K562 (cell line): ENCODE data around the gene ATP5PD. TPM values are rescaled to one million over a fixed set of nuclear protein-coding genes. Genes with fewer than 3 reads are reported as not detected.

Source experiments
- ATF2 ChIP-seq: sonication (generic); formaldehyde crosslinking; IDR thresholded peaks from 2 replicates; pipeline ENCODE4 v1.8.1; 2022; ENCODE audit warnings: missing genetic modification reagents
- BACH1 ChIP-seq: fragments of 200-800 bp; sonication (Bioruptor generic); IDR thresholded peaks from 2 replicates; pipeline ENCODE4 v1.6.1; 2016; ENCODE audit warnings: missing genetic modification characterization, missing compliant biosample characterization
- CBFB ChIP-seq: sonication (generic); formaldehyde crosslinking; IDR thresholded peaks from 2 replicates; pipeline ENCODE4 v1.4.0; 2020; ENCODE audit warnings: mild to moderate bottlenecking, missing genetic modification reagents
- EGR1 ChIP-seq: fragments of 450-650 bp; conservative IDR thresholded peaks from 2 replicates; pipeline ENCODE4 v1.6.1; 2017; ENCODE audit warnings: mild to moderate bottlenecking
- HCFC1 ChIP-seq: IDR thresholded peaks from 2 replicates; pipeline ENCODE4 v1.6.1; 2012; ENCODE audit warnings: low read depth, low read length, improper control_type of control experiment
- MAFG ChIP-seq: fragments of 450-650 bp; conservative IDR thresholded peaks from 2 replicates; pipeline ENCODE4 v1.6.1; 2016; ENCODE audit warnings: missing genetic modification characterization, missing compliant biosample characterization
- MAZ ChIP-seq, 2 experiments: fragments of 450-650 bp in 1 of 2; sonication (generic) in 1 of 2; formaldehyde crosslinking; IDR thresholded peaks in 1 of 2; conservative IDR thresholded peaks in 1 of 2; 2 replicates each; pipeline versions ENCODE4 v1.4.0 to v1.5.0; 2020; ENCODE audit warnings: mild to moderate bottlenecking in 1 of 2, missing genetic modification reagents in 1 of 2
- MITF ChIP-seq: IDR thresholded peaks from 2 replicates; pipeline ENCODE4 v1.6.1; 2014; ENCODE audit warnings: antibody characterized with exemption
- MTA3 ChIP-seq: fragments of 450-650 bp; formaldehyde crosslinking; IDR thresholded peaks from 2 replicates; pipeline ENCODE4 v1.6.1; 2017; ENCODE audit warnings: mild to moderate bottlenecking, borderline replicate concordance
- NCOA1 ChIP-seq: fragments of 450-650 bp; IDR thresholded peaks from 2 replicates; pipeline ENCODE4 v1.6.1; 2016; ENCODE audit warnings: low read depth
- NCOA2 ChIP-seq, 2 experiments: fragments of 450-650 bp; IDR thresholded peaks; 2 replicates each; pipeline ENCODE4 v1.6.1; 2018; ENCODE audit warnings: mild to moderate bottlenecking in 2 of 2, moderate library complexity in 1 of 2; ENCODE audit not compliant: partially characterized antibody in 2 of 2
- NR2C2 ChIP-seq, 2 experiments: fragments of 200-800 bp in 1 of 2; sonication (Bioruptor generic) in 1 of 2; sonication (generic) in 1 of 2; formaldehyde crosslinking in 1 of 2; IDR thresholded peaks; 2 replicates each; pipeline versions ENCODE4 v1.6.1 to v1.8.0; 2016 to 2022; ENCODE audit warnings: mild to moderate bottlenecking in 1 of 2, missing compliant biosample characterization in 1 of 2, missing genetic modification characterization in 1 of 2, missing genetic modification reagents in 1 of 2
- PCBP1 ChIP-seq: fragments of 200-400 bp; formaldehyde crosslinking; IDR thresholded peaks from 2 replicates; pipeline ENCODE4 v1.6.1; 2018; ENCODE audit warnings: mild to moderate bottlenecking, low read depth, low read length; ENCODE audit not compliant: poor library complexity, severe bottlenecking
- POLR2AphosphoS2 ChIP-seq: IDR thresholded peaks from 2 replicates; pipeline ENCODE4 v1.6.1; 2012; ENCODE audit warnings: low read length, improper control_type of control experiment
- RNF2 ChIP-seq: sonication (generic); IDR thresholded peaks from 2 replicates; pipeline ENCODE4 v1.6.1; 2016
- STAT5B ChIP-seq: fragments of 250-450 bp; sonication (Bioruptor Pico); IDR thresholded peaks from 2 replicates; pipeline ENCODE4 v1.8.0; 2021; ENCODE audit warnings: mild to moderate bottlenecking, inconsistent platforms
- TAL1 ChIP-seq: fragments of 450-650 bp; IDR thresholded peaks from 2 replicates; pipeline ENCODE4 v1.6.1; 2016; ENCODE audit warnings: mild to moderate bottlenecking
- ZBTB43 ChIP-seq: sonication (generic); formaldehyde crosslinking; IDR thresholded peaks from 2 replicates; pipeline ENCODE4 v1.8.0; 2023; ENCODE audit warnings: mild to moderate bottlenecking, missing genetic modification reagents
- ZNF436 ChIP-seq: fragments of 250-450, 450-650 bp; sonication (Bioruptor Pico); formaldehyde crosslinking; IDR thresholded peaks from 2 replicates; pipeline ENCODE4 v1.7.0; 2020; ENCODE audit warnings: mild to moderate bottlenecking
- ZNF518B ChIP-seq: fragments of 250-450 bp; sonication (Bioruptor Pico); IDR thresholded peaks from 2 replicates; pipeline ENCODE4 v1.5.0; 2021; ENCODE audit warnings: mild to moderate bottlenecking, moderate library complexity
- ZNF76 ChIP-seq: fragments of 250-450 bp; sonication (Bioruptor Pico); IDR thresholded peaks from 2 replicates; pipeline ENCODE4 v1.4.0; 2020; ENCODE audit warnings: mild to moderate bottlenecking, moderate library complexity, borderline replicate concordance
- polyA plus RNA-seq, 8 experiments: library from polyadenylated mRNA; depleted of rRNA in 4 of 8; stranded (reverse) in 5 of 8; unstranded in 3 of 8; fragments of >200 nt; fragmentation: Nextera tagmentation in 2 of 8; fragmentation: Illumina TruSeq in 1 of 8; extraction: Ambion mirVana in 2 of 8; extraction: Trizol in 1 of 8; gene quantifications; 2 replicates each; pipeline versions ENCODE4 v1.2.1 to v1.2.3, GENCODE V29; 2011 to 2014; ENCODE audit warnings: inconsistent platforms in 1 of 8, missing spikeins in 1 of 8
- total RNA-seq, 7 experiments: library from RNA; depleted of rRNA in 6 of 7; stranded (reverse); fragments of >200 nt in 6 of 7; fragmentation: Illumina TruSeq in 2 of 7; extraction: Trizol in 2 of 7; gene quantifications; 2 replicates each; pipeline versions ENCODE4 v1.2.1 to v1.2.3, GENCODE V29; 2011 to 2021; ENCODE audit warnings: low replicate concordance in 1 of 7

Gene ATP5PD
- total and polyA plus RNA-seq, 9 of the 15 experiments (the other 6 are each of a cell fraction or from before 2014, with no cell fraction given) = 271 to 828 (median 432) TPM

- TF ChIP-seq ATF2 (no peak), TAL1 (no peak), ZBTB43 (CRISPR knock-in tag) (no peak), POLR2AphosphoS2 (no peak), MTA3 (peak; percentile 86), MAFG (peak; percentile 90), RNF2 (peak; percentile 97), HCFC1 (peak; percentile 23; the same call in 1 of the 2 replicates), EGR1 (peak; percentile 70), PCBP1 (no peak), NR2C2 (CRISPR knock-in tag; IDR thresholded peaks at IDR 0.05) (no peak), NR2C2 (tag; IDR thresholded peaks at IDR 0.05) (peak; percentile 65), ZNF518B (CRISPR knock-in tag) (no peak), BACH1 (peak; percentile 38; the same call in 1 of the 2 replicates), MITF (peak; percentile 51; the same call in 1 of the 2 replicates), NCOA2 (IDR thresholded peaks at IDR 0.05; ENCODE audit: partially characterized antibody in 2 of 2) (no peak), MAZ (CRISPR knock-in tag; conservative IDR thresholded peaks at IDR 0.05 in 1 of 2, IDR thresholded peaks at IDR 0.05 in 1 of 2) (peak; percentile 71 to 84; a peak in 3 of 4 replicates), CBFB (CRISPR knock-in tag) (no peak), STAT5B (CRISPR knock-in tag) (no peak), NCOA1 (peak; percentile 47; the same call in 1 of the 2 replicates), ZNF436 (CRISPR knock-in tag) (no peak), ZNF76 (CRISPR knock-in tag) (no peak)
Measured at GRCh38 chr17:75096082-75096625, 49.4 kb upstream of the ATP5PD start (continued).
